Epithelial cell of proximal tubule (primary cell): ENCODE results near the gene RHOBTB1. TPM values are rescaled to one million over a fixed set of nuclear protein-coding genes. Genes with fewer than 3 reads are reported as not detected.

Source experiments
- DNase-seq: peaks from one replicate; pipeline ENCODE4 v3.0.0-alpha.2; 2011; ENCODE audit warnings: low read depth
- H3K4me3 ChIP-seq: 2 replicates; pipeline ENCODE4 v1.5.1; 2011; ENCODE audit warnings: low read depth, mild to moderate bottlenecking, low read length
- total RNA-seq: library from RNA; depleted of rRNA; stranded (reverse); fragments of >200 nt; gene quantifications from 2 replicates; pipeline ENCODE4 v1.2.3, GENCODE V29; 2015
- TF ChIP-seq, protein P1 (sequence below): conservative IDR thresholded peaks from 2 replicates; pipeline ENCODE4 v1.5.1; 2012; ENCODE audit warnings: low read depth, mild to moderate bottlenecking, low read length

RHOBTB1 gene
- total RNA-seq, 1 donor from 2014 or later: 22.2 TPM

DNA sequence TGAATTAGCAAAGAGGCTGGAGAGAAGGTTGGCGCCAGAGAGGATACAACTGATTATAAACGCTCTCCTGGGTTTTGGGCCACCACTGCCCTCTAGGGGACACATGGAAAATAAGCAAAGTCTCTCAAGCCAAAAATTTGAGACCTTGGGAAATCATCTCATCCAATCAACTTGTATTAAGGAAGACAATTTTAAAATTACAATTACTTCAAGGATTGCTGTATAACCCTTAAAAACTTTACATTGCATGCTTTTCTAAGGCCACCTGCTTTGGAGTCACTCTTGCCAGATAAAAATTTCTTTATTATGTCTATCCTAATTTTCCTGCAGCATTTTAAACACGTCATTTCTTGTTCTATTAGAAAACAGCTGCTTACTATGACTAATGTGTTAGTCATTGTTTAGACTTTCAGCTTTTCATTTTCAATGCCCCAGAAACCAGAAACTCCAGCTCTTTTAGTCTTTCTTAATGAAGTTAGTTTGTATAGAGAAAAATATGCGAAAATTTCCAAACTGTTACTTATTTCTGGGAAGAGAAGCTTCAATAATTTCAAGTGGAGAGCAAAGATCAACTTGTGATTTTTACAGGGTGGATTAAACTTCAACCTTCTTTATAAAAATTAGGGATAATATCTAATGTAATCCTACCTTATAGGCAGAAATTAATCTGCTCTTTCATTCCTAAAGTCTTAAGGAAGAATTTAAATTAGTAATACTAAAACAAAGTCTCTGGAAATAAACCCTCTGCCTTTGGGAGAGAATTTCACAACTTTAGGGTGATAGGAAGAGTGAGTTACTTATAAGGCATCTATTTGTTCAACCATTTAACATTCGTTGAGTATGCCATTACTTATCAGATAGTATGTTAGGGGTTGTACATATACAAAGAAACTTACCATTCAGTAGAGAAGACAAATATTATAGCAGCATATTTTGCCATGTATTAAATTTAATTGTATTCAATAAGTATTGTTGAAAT is 20.6 kb upstream of the RHOBTB1 start:
- DNase-seq: peak; percentile 89
- TF ChIP-seq, protein P1, sequence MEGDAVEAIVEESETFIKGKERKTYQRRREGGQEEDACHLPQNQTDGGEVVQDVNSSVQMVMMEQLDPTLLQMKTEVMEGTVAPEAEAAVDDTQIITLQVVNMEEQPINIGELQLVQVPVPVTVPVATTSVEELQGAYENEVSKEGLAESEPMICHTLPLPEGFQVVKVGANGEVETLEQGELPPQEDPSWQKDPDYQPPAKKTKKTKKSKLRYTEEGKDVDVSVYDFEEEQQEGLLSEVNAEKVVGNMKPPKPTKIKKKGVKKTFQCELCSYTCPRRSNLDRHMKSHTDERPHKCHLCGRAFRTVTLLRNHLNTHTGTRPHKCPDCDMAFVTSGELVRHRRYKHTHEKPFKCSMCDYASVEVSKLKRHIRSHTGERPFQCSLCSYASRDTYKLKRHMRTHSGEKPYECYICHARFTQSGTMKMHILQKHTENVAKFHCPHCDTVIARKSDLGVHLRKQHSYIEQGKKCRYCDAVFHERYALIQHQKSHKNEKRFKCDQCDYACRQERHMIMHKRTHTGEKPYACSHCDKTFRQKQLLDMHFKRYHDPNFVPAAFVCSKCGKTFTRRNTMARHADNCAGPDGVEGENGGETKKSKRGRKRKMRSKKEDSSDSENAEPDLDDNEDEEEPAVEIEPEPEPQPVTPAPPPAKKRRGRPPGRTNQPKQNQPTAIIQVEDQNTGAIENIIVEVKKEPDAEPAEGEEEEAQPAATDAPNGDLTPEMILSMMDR: peak; percentile 89
- H3K4me3 ChIP-seq: no peak overlapping the region

DNA sequence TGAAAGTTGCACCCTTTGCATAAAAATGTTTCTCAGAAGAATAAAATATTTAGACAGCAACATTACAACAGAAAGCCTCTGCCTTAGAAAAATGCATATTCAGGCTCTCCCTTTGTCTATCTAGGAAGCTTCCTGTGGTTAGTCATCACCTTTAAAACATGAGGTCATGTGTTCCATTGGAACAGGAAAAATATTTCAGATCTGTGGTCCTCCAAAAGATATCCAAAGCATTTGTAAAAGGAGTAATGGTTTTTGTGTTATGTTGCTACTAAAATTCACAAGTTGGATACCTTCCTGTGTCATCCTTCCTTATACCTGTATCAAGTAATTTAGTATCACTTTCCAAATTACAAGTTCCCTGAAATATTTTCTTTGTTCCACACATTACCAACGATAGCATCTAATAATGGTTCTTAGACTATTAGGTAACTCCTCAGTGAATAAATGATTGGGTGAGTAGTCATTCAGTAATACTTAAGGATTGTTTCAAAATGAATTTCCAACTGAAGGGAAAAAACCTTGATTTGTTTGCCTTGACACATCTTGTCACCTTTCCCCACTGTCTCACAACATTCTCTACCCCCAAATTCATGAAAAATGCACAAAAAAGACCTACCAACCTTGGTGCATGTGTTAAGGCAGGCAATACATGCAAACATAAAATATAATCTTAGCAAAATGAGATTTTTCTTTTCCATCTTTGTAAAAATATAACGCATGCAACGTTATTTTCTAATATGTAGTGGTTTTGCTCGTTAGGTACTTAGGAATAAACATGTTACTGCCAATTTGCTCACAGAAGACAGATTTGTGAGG is 19.7 kb upstream of the RHOBTB1 start:
- TF ChIP-seq, protein P1: no peak
- H3K4me3 ChIP-seq: no peak overlapping the region
- no peak for DNase-seq

DNA sequence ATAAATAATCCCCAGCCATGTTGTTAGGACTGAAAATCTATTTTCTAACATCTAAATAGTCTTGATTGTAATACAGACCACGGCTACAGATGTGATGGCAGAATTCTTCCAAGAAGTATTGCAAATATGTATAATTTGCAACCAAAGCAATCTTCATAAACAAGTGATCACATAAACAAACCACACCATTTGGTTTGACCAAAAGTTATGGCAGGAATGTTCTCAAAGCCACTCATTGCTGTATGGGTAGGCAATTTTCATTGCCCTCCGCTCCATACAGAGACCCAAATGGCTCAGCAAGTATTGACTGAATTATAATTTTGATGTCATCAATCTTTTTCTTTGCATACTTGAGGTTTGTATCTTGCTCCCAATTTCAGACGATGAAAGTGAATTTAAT is 19.0 kb upstream of the RHOBTB1 start:
- TF ChIP-seq, protein P1: no peak
- no peak for DNase-seq
- H3K4me3 ChIP-seq: no peak overlapping the region

DNA sequence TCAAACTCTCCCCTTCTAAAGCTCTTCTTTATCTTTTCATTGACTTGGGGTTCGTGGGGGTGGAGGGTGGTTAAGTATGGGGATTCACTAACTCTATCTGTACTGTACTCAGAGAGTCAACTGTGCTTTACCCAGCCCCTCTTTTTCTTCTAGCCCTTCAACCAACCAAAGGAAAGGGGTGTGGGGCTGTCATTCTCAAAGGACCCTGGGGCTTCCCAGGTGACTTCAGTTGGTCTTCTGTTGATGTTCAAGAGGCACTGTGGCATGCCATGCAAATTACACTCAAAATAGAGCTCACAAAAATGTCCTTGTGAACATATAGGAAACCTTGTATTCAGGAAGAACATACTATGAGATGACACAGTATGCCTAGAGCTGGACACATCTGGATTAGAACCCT is 16.9 kb upstream of the RHOBTB1 start:
- no peak overlapping the region for H3K4me3 ChIP-seq
- no peak for DNase-seq
- TF ChIP-seq, protein P1: no peak

DNA sequence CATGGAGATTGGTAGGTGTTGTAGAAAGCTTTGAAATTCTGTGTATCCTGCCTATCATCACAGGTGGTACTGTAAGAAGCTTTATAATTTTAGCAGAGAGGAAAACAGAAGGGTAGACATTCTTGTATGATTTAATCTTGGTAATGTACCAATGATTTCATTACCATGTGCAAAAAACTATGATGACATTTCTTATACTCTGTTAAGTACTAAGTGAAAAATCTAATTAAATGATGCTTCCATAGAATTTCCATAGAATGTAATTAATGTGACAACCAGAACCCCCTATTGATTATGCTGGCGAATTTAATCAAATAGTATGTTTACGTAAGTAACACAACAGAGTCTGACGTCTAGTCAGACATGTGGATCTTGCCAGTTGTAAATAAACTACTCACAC is 16.0 kb upstream of the RHOBTB1 start:
- DNase-seq: no peak
- no peak overlapping the region for H3K4me3 ChIP-seq
- TF ChIP-seq, protein P1: no peak

DNA sequence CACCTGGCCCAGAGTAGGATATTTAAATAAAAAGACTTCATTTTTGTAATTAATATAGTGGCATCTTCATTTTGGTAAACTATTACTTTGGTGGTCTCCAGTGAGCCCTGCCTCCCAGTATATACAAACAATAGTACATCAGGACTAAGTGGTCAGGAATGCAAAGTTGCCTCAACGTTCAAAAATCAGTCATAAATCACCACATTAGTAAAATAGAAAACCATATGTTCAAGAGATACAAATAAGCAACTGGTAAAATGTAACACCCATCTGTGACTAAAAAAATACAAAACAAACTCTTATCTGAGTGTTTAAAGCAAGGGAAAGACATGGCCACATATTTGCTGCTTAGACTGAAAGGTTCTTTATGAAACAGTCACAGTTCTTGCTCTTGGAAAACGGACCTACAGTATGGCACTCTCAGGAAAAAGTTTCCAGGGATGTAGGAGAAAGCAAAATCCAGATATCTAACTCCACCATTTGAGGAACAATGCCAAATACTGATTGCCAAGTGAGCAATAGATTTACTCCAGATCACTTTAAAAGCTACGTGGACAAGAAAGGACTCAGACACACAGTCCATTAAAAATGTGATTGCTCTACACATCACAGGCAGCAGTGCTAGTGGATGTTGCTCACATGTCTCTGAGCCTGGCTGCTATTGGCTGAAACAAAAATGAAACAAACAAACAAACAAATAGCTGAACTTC is 15.1 kb upstream of the RHOBTB1 start:
- DNase-seq: no peak
- H3K4me3 ChIP-seq: no peak overlapping the region
- TF ChIP-seq, protein P1: no peak
